GM12878 (cell line): ENCODE results near the gene FGD5. TPM values are rescaled to one million over a fixed set of nuclear protein-coding genes. Genes with fewer than 3 reads are reported as not detected.

Source experiments
- ATAC-seq: fragments of 200-7000 bp; cut with Tn5 transposase; 3 replicates; pipeline ENCODE4 v1.9.1; 2020; ENCODE audit warnings: mild to moderate bottlenecking, moderate library complexity
- BruUV-seq: library from RNA; stranded (reverse); fragments of 400-500 nt; replicated peaks from 2 replicates; lab custom pipeline; 2021; lab: Mats Ljungman, UMichigan
- CTCF ChIA-PET: fragments of 300-600 bp; sonication (Branson Sonifier 250); formaldehyde crosslinking; extraction: SDS; loops from one replicate; lab custom pipeline; 2021; ENCODE audit warnings: inconsistent platforms; lab: Yijun Ruan, JAX
- POLR2A ChIA-PET: fragments of 350-600 bp; formaldehyde crosslinking; extraction: SDS; loops from one replicate; lab custom pipeline; 2021; ENCODE audit warnings: inconsistent platforms; lab: Charles Lee
- RAD21 ChIA-PET: fragments of 300-600 bp; sonication (Branson Sonifier 250); formaldehyde crosslinking; loops from one replicate; lab custom pipeline; 2023; ENCODE audit warnings: antibody characterized with exemption; ENCODE audit not compliant: unreplicated experiment; lab: Charles Lee
- SMC1A ChIA-PET: fragments of 300-600 bp; sonication (Branson Sonifier 250); formaldehyde crosslinking; loops from one replicate; lab custom pipeline; 2023; ENCODE audit not compliant: unreplicated experiment, uncharacterized antibody; lab: Charles Lee
- DNase-seq: peaks from one replicate; pipeline ENCODE4 v3.0.0-alpha.2; 2011; ENCODE audit warnings: low read depth, low spot score
- FAIRE-seq: peaks from 3 replicates; lab custom pipeline; 2011; peaks lifted over from hg19 to GRCh38; lab: Jason Lieb, UNC
- H2AFZ ChIP-seq: 2 replicates; pipeline ENCODE4 v1.6.0; 2011; ENCODE audit warnings: low read depth, low read length, control low read depth; ENCODE audit not compliant: control insufficient read depth
- H3K27ac ChIP-seq: 2 replicates; pipeline ENCODE4 v1.5.1; 2011; ENCODE audit warnings: control low read depth; ENCODE audit not compliant: control insufficient read depth, insufficient read depth
- H3K27me3 ChIP-seq, 2 experiments: replicated peaks in 1 of 2; 2 replicates each; pipeline versions ENCODE4 v1.6.0 to v1.6.1; 2011; ENCODE audit warnings: low read length in 1 of 2; ENCODE audit not compliant: control insufficient read depth in 2 of 2, insufficient read depth in 2 of 2
- H3K36me3 ChIP-seq, 2 experiments: 2 replicates each; pipeline ENCODE4 v1.5.1; 2011; ENCODE audit warnings: low read length in 1 of 2; ENCODE audit not compliant: control insufficient read depth in 2 of 2, insufficient read depth in 2 of 2
- H3K4me1 ChIP-seq: 2 replicates; pipeline ENCODE4 v1.6.1; 2011; ENCODE audit warnings: mild to moderate bottlenecking, low read length, moderate library complexity, mixed read lengths; ENCODE audit not compliant: control insufficient read depth, insufficient read depth
- H3K4me2 ChIP-seq: 2 replicates; pipeline ENCODE4 v1.6.0; 2011; ENCODE audit warnings: control low read depth; ENCODE audit not compliant: control insufficient read depth, insufficient read depth
- H3K4me3 ChIP-seq: fragments of 200-600 bp; sonication (generic); 2 replicates; pipeline ENCODE4 v1.5.1; 2016
- H3K79me2 ChIP-seq: 2 replicates; pipeline ENCODE4 v1.6.0; 2011; ENCODE audit warnings: low read length; ENCODE audit not compliant: control insufficient read depth, insufficient read depth
- H3K9ac ChIP-seq: 2 replicates; pipeline ENCODE4 v1.8.0; 2011; ENCODE audit warnings: low read length, control low read depth, mixed read lengths; ENCODE audit not compliant: control insufficient read depth, insufficient read depth
- H3K9me3 ChIP-seq: replicated peaks from 3 replicates; pipeline ENCODE4 v1.5.1; 2011; ENCODE audit warnings: mild to moderate bottlenecking, low read length; ENCODE audit not compliant: control insufficient read depth, insufficient read depth
- H4K20me1 ChIP-seq: 2 replicates; pipeline ENCODE4 v1.6.0; 2011; ENCODE audit not compliant: control insufficient read depth, insufficient read depth
- ATF7 ChIP-seq: fragments of 450-650 bp; IDR thresholded peaks from 2 replicates; pipeline ENCODE4 v1.6.1; 2016; ENCODE audit warnings: low read depth, mild to moderate bottlenecking
- NFXL1 ChIP-seq: fragments of 450-650 bp; IDR thresholded peaks from 2 replicates; pipeline ENCODE4 v1.6.1; 2017; ENCODE audit warnings: antibody characterized with exemption, mild to moderate bottlenecking, borderline replicate concordance
- NFYA ChIP-seq: IDR thresholded peaks from 2 replicates; pipeline ENCODE4 v1.6.1; 2011; ENCODE audit warnings: low read depth, mild to moderate bottlenecking, low read length, improper control_type of control experiment, borderline replicate concordance
- RUNX3 ChIP-seq: IDR thresholded peaks from 2 replicates; pipeline ENCODE4 v1.6.1; 2012; ENCODE audit warnings: low read length, inconsistent platforms
- SIN3A ChIP-seq: IDR thresholded peaks from 2 replicates; pipeline ENCODE4 v1.6.1; 2012; ENCODE audit warnings: low read depth, low read length, improper control_type of control experiment
- SMAD5 ChIP-seq: IDR thresholded peaks from 2 replicates; pipeline ENCODE4 v1.6.1; 2016; ENCODE audit warnings: antibody characterized with exemption, low read depth
- SMARCA5 ChIP-seq: fragments of 450-650 bp; IDR thresholded peaks from 2 replicates; pipeline ENCODE4 v1.6.1; 2017; ENCODE audit warnings: mild to moderate bottlenecking
- SMC3 ChIP-seq: IDR thresholded peaks from 2 replicates; pipeline ENCODE4 v1.6.1; 2011; ENCODE audit warnings: low read length, improper control_type of control experiment, borderline replicate concordance
- SREBF1 ChIP-seq: IDR thresholded peaks from 2 replicates; pipeline ENCODE4 v1.6.1; 2012; ENCODE audit warnings: mild to moderate bottlenecking, low read length
- ZBTB33 ChIP-seq: fragments of 450-650 bp; IDR thresholded peaks from 2 replicates; pipeline ENCODE4 v1.6.1; 2017; ENCODE audit warnings: mild to moderate bottlenecking
- WGBS: methylation state at CpG from one replicate; pipeline ENCODE4 v1.1.6; 2016; ENCODE audit warnings: low lambda C conversion rate; ENCODE audit not compliant: insufficient replicate concordance, insufficient coverage; ENCODE audit errors: missing lambda C conversion rate; 5-methylcytosine and 5-hydroxymethylcytosine counted together
- in situ Hi-C: fragments of 300-500 bp; cut with MboI; formaldehyde crosslinking; loops from 9 replicates; pipeline ENCODE4 v1.14.3; 2018; ENCODE audit warnings: mixed read lengths
- intact Hi-C: fragments of 100-400 bp; cut with micrococcal nuclease; formaldehyde crosslinking; loops from one replicate; pipeline ENCODE4 v1.14.2; 2022; ENCODE audit not compliant: unreplicated experiment
- polyA plus RNA-seq, 11 experiments: library from polyadenylated mRNA; depleted of rRNA in 4 of 11; unstranded in 6 of 11; stranded (reverse) in 5 of 11; fragments of >200 nt; fragmentation: Nextera tagmentation in 4 of 11; fragmentation: Illumina TruSeq in 1 of 11; extraction: Ambion mirVana in 4 of 11; extraction: Trizol in 1 of 11; gene quantifications; 1 replicate in 1 of 11; 2 replicates in 10 of 11; pipeline versions ENCODE4 v1.2.1 to v1.2.3, GENCODE V29; 2011 to 2016; ENCODE audit warnings: inconsistent platforms in 2 of 11, missing spikeins in 2 of 11, low read depth in 1 of 11
- total RNA-seq, 4 experiments: library from RNA; depleted of rRNA in 3 of 4; stranded (reverse); fragments of >200 nt in 3 of 4; fragmentation: Illumina TruSeq in 1 of 4; extraction: Trizol in 1 of 4; gene quantifications; 2 replicates each; pipeline versions ENCODE4 v1.2.1 to v1.2.3, GENCODE V29; 2013 to 2021

FGD5 gene
- total and polyA plus RNA-seq, 10 of the 15 experiments (the other 5 are each of a cell fraction or from before 2014, with no cell fraction given) = 0.03 to 0.13 (median 0.11) TPM; not detected in 3

GRCh38 chr3:14869917-14870782 is 51.4 kb downstream of the FGD5 start:
- Histone ChIP-seq H3K9me3 (no peaks in the 10 kb centered on the region), H3K79me2 (no peaks in the 10 kb centered on the region), H3K4me2 (no peak overlapping the region), H3K27me3 (peaks cover 0 to 1% of the 10 kb centered on the region in 2 experiments; a peak in 2 of 4 replicates), H3K4me3 (no peak overlapping the region), H3K9ac (no peak overlapping the region), H3K4me1 (peaks cover 6% of the 10 kb centered on the region), H2AFZ (no peak overlapping the region), H4K20me1 (no peaks in the 10 kb centered on the region), H3K36me3 (no peaks in the 10 kb centered on the region), H3K27ac (no peak overlapping the region)
- ChIA-PET POLR2A (no interaction called here), SMC1A (no interaction called here), RAD21 (no interaction called here), CTCF (no interaction called here)
- FAIRE-seq (no peak), DNase-seq (no peak), ATAC-seq (no peak)
- in situ Hi-C loops (no loop called here), intact Hi-C loops (no loop called here)
- 33% methylated on average over 16 of the region's 17 CpGs for WGBS
- TF ChIP-seq ZBTB33 = no peak
- no peak for TF ChIP-seq SMAD5
- no peak for TF ChIP-seq NFXL1
- TF ChIP-seq SIN3A = no peak
- TF ChIP-seq RUNX3 = no peak
- TF ChIP-seq ATF7 = no peak
- no peak for TF ChIP-seq NFYA
- no peak for TF ChIP-seq SREBF1
- TF ChIP-seq SMARCA5 = no peak
- no peak for TF ChIP-seq SMC3
- BruUV-seq = no TSS peak
